Glutamatergic neuron (in vitro differentiated cells): ENCODE results near the gene C10orf53. TPM values are rescaled to one million over a fixed set of nuclear protein-coding genes. Genes with fewer than 3 reads are reported as not detected.

Experiments
- DNase-seq: peaks from one replicate; pipeline ENCODE4 v3.0.0; 2022
- H3K27ac Mint-ChIP-seq: one replicate; pipeline ENCODE4 v1.8.0; 2020; ENCODE audit warnings: mild to moderate bottlenecking, mixed read lengths, inconsistent platforms; ENCODE audit not compliant: unreplicated experiment
- H3K27me3 Mint-ChIP-seq: one replicate; pipeline ENCODE4 v1.8.0; 2020; ENCODE audit warnings: mild to moderate bottlenecking, moderate library complexity, mixed read lengths, inconsistent platforms; ENCODE audit not compliant: unreplicated experiment
- H3K36me3 Mint-ChIP-seq: one replicate; pipeline ENCODE4 v1.8.0; 2020; ENCODE audit warnings: mild to moderate bottlenecking, mixed read lengths, inconsistent platforms; ENCODE audit not compliant: unreplicated experiment
- H3K4me1 Mint-ChIP-seq: one replicate; pipeline ENCODE4 v1.8.0; 2020; ENCODE audit warnings: mild to moderate bottlenecking, low read depth, mixed read lengths, inconsistent platforms; ENCODE audit not compliant: unreplicated experiment
- H3K4me3 Mint-ChIP-seq: one replicate; pipeline ENCODE4 v1.8.0; 2020; ENCODE audit warnings: mild to moderate bottlenecking, mixed read lengths, inconsistent platforms; ENCODE audit not compliant: unreplicated experiment
- H3K9me3 Mint-ChIP-seq: one replicate; pipeline ENCODE4 v1.8.0; 2020; ENCODE audit warnings: mild to moderate bottlenecking, moderate library complexity, mixed read lengths, inconsistent platforms; ENCODE audit not compliant: unreplicated experiment
- total RNA-seq: library from RNA; stranded (reverse); fragmentation: NEBNext Ultra II Directional; extraction: Animal tissue kit (Norgen Biotek cat#: 25700); gene quantifications from one replicate; pipeline ENCODE4 v1.2.1, GENCODE V29; 2021; ENCODE audit not compliant: unreplicated experiment
- TF ChIP-seq, protein P1 (sequence below): fragments of 200-600 bp; sonication (generic); IDR thresholded peaks from one replicate; pipeline ENCODE4 v1.5.0; 2021; ENCODE audit not compliant: partially characterized antibody, unreplicated experiment

Gene C10orf53
- total RNA-seq, 1 donor from 2014 or later: 0.25 TPM

DNA sequence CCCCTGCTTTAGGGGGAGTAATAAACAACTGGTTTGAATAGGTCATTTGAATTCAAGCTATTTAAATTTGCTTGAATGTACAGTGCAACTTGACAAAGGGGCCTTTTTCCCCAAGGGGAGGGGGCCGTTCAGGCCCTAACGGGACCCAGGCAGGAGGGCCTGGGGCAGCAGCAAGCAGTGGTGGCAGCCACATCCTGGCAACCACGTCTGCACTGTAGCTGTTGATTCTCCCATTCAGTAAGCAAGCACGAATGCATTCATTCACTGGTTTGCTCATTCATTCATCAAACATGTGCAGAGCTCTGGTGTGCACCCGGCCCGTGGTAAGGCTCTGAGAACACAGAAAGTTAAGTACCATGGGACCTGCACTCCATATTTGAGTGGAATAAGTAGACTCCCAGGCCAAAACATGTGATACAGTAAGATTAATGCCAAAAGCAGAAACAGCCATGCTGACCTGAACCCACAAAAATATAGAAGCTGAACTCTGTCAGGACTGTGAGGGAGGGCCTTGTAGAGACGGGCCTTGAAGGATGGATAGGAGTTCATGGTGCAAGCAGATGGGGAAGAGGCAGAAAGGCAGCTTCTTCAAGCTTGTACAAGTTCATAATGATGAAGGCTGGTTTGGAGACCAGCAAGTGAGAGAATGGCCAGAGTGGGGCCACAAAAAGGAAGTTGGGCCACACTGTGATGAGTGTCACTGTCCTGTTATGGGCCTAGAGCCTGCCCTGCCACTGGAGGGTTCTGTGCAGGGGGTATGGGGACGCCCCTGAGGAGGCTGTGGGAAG, 29.3 kb upstream of the C10orf53 start:
- peaks cover 13% of the 10 kb centered on the region for H3K4me1 Mint-ChIP-seq
- no peaks in the 10 kb centered on the region for H3K9me3 Mint-ChIP-seq
- TF ChIP-seq, protein P1, sequence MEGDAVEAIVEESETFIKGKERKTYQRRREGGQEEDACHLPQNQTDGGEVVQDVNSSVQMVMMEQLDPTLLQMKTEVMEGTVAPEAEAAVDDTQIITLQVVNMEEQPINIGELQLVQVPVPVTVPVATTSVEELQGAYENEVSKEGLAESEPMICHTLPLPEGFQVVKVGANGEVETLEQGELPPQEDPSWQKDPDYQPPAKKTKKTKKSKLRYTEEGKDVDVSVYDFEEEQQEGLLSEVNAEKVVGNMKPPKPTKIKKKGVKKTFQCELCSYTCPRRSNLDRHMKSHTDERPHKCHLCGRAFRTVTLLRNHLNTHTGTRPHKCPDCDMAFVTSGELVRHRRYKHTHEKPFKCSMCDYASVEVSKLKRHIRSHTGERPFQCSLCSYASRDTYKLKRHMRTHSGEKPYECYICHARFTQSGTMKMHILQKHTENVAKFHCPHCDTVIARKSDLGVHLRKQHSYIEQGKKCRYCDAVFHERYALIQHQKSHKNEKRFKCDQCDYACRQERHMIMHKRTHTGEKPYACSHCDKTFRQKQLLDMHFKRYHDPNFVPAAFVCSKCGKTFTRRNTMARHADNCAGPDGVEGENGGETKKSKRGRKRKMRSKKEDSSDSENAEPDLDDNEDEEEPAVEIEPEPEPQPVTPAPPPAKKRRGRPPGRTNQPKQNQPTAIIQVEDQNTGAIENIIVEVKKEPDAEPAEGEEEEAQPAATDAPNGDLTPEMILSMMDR: no peak
- DNase-seq: no peak
- H3K36me3 Mint-ChIP-seq: no peaks in the 10 kb centered on the region
- no peak overlapping the region for H3K27ac Mint-ChIP-seq
- no peak overlapping the region for H3K4me3 Mint-ChIP-seq
- peaks cover 6% of the 10 kb centered on the region for H3K27me3 Mint-ChIP-seq

DNA sequence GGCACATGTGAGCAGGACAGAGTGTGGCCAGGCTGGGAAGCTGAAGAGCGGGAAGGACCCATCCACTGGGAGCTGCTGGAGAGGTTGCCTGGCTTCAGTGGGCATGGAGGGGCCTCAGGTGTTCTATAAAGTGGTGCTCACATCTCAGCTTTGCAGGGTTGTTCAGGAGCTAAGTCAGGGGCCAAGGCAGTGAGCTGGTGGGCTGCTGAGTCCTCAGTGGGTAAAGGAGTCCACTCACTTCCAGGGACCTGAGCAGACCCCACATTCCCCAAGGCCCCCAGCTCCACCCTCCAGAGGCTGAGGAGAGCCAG, 28.8 kb upstream of the C10orf53 start:
- Mint-ChIP-seq H3K4me1 (peaks cover 13% of the 10 kb centered on the region), H3K4me3 (no peak overlapping the region), H3K9me3 (no peaks in the 10 kb centered on the region), H3K27me3 (peaks cover 6% of the 10 kb centered on the region), H3K27ac (no peak overlapping the region), H3K36me3 (no peaks in the 10 kb centered on the region)
- DNase-seq: no peak
- TF ChIP-seq, protein P1: no peak

DNA sequence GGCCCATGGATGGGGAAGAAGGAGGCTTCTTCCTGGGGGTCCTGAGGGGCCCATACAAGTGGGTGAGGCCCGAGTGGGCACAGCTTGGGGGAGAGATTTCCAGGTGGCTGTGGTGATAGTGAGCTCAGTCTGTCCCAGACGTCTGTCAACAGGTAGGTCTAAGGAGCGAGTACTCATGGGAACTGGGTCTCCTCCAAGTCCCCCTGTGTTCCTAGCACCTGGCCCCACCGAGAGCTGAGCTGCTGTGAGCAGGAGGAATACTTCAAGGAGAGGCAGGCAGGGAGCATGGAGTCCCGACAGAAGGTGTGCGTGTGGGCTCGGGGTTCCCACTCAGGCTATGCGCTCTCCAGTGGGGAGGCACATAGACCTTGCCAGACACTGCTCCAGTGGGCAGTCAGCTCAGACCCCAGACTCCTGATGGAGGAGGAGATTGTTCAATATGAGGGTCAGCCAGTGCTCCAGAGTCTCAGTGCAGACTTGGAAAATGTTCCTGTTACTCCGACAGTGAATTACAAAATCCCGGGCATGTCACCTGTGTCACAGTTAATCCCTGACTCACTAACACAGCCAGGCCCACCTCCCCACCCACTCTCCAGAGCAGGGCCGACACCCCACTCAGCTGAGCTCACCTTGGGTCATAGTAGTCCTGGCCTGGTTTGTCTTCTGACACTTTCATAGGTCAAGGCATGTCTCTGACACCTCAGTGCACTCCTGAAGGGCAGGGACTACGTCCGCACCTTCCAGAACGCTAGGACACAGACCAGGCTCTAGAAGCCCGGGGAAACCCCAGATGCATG, 28.2 kb upstream of the C10orf53 start:
- Mint-ChIP-seq H3K4me1 (peaks cover 13% of the 10 kb centered on the region), H3K9me3 (no peaks in the 10 kb centered on the region), H3K4me3 (no peak overlapping the region), H3K36me3 (no peaks in the 10 kb centered on the region), H3K27me3 (peaks cover 6% of the 10 kb centered on the region), H3K27ac (no peak overlapping the region)
- TF ChIP-seq, protein P1: no peak
- DNase-seq: no peak

DNA sequence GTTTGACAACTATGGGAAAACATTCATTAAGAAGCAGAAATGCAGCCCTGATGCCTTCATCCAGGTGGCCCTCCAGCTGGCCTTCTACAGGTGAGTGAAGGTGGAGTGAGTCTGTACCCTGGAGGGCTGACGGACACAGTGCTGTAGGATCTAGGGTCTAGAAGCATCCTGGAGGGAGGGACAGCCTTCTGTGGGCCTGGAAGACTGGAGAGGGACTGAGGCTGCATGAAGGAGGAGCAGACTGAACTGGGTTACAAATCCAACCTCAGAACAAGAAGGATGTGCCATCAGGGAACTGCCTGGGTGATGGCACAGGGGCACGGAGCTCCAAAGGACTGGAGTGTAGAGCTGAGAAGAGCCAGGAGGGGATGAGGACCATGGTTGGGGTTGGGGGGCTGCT, 27.5 kb upstream of the C10orf53 start:
- Mint-ChIP-seq H3K27ac (no peak overlapping the region), H3K36me3 (peaks cover 6% of the 10 kb centered on the region), H3K27me3 (peaks cover 6% of the 10 kb centered on the region), H3K4me1 (peaks cover 13% of the 10 kb centered on the region), H3K4me3 (no peak overlapping the region), H3K9me3 (no peaks in the 10 kb centered on the region)
- TF ChIP-seq, protein P1: no peak
- no peak for DNase-seq
